ENCODE results near the gene SPPL3.

Gene SPPL3

DNA sequence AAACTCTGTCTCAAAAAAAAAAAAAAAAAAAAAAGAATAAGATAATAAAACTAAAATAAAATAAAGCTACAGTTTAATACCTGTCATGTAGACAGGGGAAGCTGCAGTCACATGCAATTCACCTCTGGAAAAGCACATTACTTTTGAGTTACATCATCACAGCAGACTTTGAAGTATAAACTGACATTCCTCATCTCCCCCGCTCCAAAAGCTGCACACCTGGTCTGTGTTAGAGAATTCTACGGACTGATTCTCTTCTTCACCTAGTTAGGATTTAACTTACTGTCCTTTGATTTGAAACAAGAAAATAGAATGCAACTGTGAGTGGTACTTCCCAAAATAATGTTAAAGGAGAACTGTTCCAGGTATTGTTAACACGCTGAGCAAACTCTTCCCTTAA lies 25.1 kb downstream of the SPPL3 start:
- DNase-seq (ENCODE audit: low read depth, low spot score) = no peak

DNA sequence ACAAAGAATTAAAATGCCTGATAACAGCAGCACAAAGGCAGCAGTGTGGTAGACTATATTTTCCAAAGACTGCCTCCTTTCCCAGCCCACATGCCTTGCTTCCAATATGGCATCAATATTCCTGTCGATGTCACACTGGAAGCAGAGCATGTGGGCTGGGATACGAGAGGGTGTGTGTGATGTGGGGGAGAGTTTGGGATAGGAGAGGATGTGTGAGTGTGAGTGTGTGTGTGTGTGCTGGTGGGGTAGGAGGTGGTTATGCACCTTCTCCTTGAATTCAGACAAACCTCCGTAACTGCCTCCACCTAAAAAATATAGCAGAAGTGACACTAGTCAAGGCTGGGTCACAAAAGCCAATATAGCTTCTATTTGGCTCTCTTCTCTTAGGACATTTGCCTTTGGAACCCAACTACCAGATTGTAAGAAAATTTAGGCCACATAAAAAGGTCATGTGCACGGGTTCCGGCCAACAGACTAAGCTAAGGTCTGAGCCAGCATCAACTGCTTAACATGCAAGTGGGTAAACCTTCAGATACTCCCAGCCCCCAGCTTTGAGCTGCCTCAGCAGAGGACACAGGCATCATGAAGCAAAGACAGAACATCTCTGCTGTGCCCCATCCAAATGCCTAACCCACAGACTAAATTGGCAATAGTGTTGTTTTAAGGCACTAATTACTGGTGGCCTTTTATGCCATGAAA lies 29.5 kb downstream of the SPPL3 start:
- no peak for DNase-seq (ENCODE audit: low read depth, low spot score)

DNA sequence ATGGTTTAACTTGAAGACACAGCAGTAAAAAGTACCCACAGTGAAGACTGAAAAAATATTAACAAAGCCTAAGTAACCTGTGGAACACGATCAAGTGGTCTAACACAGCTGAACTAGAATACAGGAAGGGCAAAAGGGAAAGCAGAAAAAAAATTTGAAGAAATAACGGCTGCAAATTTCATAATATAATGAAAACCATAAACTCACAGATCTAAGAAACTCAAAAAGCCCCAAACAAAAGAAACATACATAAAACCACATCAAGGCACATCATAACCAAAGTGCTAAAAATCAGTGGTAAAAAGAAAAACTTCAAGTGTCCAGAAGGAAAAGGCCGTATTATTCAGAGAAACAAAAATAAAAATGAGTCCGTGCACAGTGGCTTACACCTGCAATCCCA lies 30.9 kb downstream of the SPPL3 start:
- peak; percentile 7 for DNase-seq (ENCODE audit: low read depth, low spot score)

DNA sequence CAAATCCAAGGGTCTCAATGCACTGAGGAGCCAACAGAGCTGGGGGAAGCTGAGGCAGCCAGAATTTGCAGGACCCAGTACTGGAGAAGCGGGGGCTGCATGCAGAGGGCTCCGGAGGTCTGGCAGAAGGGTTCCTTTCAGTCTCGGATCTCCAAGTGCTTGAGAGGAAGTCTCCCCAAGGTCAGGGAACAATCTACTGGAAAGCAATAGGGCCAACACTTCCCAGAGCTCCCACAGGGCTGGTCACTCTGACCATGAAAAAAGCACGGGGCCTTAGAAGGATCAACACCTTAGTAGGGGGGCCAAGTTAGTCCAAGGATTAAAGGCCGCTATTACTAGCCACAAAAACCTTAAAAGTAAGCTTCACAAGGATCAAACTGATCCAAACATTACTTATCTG lies 31.7 kb downstream of the SPPL3 start:
- no peak for DNase-seq (ENCODE audit: low read depth, low spot score)

DNA sequence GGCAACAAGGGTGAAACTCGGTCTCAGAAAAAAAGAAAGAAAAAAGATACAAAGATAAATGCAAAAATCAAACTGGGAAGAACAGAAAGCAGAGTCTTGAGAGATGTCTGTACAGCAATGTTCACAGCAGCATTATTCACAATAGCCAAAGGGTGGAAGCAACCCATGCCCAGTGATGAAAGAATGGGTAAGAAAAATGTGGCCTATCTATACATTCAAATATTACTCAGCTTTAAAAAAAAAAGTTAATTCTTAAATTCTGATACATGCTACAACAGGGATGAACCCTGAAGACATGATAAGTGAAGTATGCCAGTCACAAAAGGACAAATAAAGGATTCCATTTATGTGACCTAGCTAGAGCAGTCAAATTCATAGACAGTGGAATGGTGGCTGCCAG lies 33.7 kb downstream of the SPPL3 start:
- no peak for DNase-seq (ENCODE audit: low read depth, low spot score)

DNA sequence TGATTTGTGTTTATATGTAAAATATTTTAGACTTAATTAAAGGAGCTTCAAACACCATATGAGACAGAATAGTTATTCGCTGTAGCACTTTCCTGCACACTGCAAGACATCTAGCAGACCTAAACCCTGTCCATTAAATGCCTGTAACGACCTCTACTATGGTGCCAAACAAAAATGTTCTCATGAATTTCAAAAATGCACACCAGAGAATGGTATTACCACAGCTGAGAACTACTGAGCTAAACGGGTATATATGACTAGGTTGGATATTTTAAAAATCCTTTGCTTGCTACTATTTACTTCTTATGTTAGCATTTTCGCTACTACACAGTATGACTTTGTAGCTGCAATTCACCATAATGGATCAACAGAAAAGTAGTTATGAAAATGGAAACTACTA lies 34.8 kb downstream of the SPPL3 start:
- no peak for DNase-seq (ENCODE audit: low read depth, low spot score)

DNA sequence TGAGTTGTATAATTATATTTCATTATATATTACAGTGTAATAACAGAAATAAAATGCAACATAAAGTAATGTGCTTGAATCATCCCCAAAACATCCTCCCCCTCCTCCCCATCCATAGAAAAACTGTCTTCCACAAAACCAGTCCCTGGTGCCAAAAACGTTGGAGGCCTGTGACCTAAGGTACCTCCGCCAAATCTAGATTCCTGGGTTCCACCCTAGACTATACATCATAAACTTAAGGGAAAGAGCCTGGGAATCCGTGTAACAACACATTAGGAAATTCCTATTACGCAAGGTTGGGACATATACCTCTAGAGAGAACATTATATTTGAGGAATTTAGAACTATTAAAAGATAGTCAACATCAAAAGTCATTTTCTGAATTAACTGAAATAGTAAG lies 38.0 kb downstream of the SPPL3 start:
- DNase-seq (ENCODE audit: low read depth, low spot score) = no peak

DNA sequence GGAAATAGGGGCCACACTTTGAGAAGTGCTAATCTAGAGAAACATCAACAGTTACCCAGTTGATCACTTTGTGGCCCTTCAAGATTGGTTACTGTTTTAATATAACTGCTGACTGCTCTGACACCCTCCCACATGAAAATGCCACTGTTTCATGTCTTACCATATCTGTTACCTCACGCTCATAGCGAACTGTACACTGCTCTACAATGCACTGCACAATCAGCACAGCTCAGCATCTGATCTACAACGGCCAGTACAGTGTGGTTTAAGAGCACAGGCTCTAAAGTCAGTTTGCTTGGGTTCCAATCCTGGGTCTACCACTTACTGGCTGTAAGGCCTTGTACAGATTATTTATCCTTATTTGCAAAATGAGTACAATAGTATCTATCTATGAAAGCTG lies 39.1 kb downstream of the SPPL3 start:
- no peak for DNase-seq (ENCODE audit: low read depth, low spot score)

DNA sequence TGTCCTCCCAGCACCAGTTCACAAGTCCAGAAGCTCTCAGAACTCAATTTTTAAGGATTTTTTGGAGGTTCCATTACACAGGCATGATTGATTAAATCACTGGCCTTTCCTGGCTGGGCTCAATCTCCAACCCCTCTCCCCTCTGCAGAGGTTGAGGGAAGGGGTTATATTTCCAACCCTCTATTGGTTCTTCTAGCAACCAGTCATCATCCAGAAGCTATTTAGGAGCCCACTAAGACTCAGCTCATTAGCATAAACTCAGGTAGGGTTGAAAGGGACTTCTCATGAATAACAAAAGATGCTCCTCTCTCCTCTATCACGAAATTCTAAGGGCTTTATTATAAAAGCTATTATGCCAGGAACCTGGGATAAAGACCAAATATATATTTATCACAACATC lies 41.5 kb downstream of the SPPL3 start:
- DNase-seq (ENCODE audit: low read depth, low spot score) = no peak

DNA sequence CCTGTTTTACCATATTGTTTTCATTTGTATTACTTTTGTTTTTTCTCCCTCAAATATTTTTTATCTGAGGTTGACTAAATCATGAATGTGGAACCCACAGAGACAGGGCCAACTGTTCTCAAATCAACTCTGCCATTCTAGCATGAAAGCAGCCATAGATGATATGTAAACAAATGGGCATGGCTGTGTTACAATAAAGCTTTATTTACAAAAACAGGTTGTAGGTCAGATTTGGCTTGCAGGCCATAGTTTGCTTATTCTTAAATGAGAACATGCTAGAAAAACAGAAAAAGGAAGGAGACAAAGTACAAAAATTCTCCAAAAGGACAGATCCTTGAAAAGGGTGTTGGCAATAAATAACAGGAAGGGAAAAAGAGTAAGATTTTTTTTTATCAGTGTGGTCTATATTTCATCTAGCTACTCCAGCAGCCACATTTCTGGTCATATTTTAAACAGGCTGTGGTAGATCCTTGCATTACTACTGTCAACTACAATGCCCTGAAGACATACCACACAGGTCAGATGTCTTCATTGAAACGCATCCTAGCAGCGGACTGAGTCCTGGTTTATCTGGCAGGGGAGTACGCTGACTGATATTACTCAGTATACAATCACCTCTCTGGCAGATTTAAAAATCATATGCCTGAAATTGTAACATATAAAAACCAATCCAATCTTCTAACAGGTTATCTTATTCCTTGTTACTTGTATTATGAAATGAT lies 42.9 kb downstream of the SPPL3 start:
- DNase-seq (ENCODE audit: low read depth, low spot score) = no peak

DNA sequence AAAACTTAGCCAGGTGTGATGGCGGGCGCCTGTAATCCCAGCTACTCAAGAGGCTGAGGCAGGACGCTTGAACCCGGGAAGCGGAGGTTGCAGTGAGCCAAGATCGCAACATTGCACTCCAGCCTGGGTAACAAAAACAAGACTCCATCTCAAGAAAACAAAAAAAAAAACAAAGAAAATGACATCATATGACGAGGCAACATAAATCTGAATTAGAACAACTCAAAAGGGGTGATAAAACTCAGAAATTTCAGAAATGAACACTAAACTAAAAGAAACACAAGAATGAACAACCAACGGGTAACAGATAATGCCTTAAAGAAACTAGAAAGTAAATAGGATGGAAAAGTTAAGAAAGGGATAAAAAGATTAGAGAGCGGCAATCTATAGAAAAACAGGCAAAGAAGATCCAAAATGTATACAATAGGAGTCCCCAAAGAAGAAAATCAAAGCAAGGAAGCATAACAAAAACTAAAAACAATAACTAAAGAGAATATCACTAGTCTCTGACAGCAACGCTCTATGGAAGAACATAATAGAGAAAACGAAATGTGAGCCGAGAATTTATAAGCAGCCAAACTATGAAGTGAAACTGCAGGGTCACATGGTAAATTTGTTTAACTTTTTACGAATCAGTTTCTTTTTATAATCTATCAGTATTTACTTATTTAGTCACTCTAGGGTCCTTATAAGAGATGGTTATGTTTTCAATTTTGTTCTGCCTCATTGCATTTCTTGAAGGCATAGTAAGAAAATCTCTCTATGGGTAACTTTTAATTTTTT lies 45.7 kb downstream of the SPPL3 start:
- DNase-seq (ENCODE audit: low read depth, low spot score) = no peak

DNA sequence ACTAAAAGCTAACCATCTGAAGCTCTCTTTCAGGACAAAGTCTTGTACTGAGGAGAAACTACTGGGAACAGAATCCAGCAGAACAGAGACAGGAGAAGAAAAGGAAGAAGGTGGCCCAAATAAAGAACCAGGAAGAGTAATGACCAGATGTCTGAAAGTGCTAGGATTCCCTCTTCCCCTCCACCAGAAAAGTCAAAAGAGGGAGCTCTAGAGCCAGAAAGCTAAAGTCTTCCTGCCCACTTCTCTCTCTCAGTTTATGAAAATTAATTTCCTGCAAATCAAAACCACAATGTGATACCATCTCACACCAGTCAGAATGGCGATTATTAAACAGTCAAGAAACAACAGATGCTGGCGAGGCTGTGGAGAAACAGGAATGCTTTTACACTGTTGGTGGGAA lies 47.2 kb downstream of the SPPL3 start:
- no peak for DNase-seq (ENCODE audit: low read depth, low spot score)

DNA sequence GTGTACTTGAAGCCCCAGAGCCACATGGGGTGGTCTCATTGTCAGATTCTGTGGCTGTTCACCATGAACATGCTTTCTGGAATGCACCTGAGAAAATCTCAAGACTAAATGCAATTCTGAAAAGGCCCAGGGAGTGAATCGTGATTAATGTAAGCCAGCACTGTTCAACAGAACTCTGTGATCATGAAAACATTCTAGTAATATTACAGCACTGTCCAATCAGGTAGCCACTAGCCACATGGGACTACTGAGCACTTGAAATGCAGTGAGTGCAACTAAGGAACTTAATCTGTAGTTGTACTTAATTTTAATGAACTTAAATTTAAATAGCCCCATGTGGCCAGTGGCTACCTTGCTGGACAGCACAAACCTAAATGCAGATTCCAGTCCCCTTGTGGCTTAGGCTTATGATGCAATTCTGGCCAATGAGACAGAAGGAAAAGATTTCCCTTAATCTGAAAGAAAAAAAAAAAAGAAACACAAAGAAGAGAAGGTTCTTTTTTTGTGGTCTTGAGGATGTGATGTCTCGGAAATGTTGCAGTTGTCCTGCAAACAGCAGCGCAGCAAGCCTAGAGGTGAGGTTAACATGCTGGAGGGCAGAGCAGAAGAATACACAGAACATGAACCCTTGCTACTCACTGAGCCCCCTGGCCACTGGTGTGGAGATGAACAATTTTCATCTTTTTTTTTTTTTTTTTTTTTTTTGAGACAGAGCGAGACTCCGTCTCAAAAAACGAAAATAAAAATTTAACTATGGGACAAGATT lies 48.2 kb downstream of the SPPL3 start:
- DNase-seq (ENCODE audit: low read depth, low spot score) = no peak

DNA sequence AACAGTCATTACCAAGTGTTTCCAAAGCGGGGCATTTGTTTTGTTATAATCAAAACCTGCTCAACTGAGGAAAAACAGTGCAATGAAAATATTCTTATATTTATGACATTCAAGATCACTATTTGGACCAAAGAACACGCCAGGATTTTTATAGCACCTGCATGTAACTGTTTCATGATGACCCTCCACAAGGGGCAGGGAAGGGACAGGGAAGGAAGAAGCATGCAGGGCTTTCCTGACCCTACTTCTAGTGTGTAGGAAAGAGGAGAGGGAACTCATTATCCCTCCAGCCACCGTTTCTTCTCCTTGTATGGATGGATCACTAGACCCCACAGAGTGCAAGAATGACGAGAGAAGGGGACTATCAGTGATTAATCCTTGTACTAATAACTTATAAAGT lies 49.4 kb downstream of the SPPL3 start:
- no peak for DNase-seq (ENCODE audit: low read depth, low spot score)

DNA sequence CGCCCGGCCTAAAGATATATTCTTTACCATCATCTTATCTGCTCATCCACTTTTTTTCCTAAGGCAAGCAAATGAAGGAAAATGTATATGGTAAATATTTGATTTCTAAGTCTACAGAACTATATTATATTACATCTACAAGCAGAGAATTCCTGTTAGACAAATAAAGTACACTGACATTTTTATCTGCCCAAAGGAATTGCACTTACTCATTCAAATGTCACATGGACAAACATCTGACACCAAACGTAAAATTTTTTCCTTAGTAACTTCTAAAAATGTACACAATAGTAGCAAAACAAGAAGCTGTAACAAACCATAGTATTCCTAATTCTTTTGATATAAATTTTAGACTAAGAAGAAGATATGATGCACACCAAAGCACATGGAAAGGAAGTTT lies 51.0 kb downstream of the SPPL3 start:
- no peak for DNase-seq (ENCODE audit: low read depth, low spot score)

DNA sequence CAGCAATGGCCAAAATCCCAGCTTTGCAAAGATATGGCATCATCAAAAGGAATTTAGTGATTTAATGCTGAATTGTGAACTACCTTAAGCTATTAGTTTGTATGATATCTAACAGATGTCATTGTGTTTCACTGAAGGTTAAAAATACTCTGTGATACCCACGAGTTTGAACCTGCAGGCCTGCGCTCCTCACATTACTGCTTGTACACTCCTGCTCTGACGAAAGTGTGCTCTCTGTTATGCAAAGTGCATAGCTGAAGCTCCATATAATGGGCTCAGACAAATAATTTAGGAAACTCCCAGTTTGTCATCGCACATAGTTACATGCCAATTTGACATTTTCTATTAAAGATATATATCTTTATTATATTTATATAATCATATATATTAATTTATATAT lies 52.2 kb downstream of the SPPL3 start:
- no peak for DNase-seq (ENCODE audit: low read depth, low spot score)

DNA sequence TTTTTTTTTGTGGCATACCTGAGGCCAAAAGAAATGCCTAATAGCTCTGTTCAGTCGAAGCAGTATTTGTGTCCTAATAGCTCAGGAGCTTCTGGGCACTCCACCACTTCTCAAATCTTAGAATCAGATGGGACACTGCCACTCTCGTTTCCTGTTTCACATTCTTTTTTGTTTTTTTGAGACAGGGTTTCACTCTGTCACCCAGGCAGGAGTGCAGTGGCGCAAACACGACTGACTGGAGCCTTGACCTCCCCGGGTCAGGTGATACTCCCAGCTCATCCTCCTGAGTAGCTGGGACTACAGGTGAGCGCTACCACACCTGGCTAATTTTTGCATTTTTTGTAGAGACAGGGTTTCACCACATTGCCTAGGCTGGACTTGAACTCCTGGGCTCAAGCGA lies 52.7 kb downstream of the SPPL3 start:
- DNase-seq (ENCODE audit: low read depth, low spot score) = no peak

DNA sequence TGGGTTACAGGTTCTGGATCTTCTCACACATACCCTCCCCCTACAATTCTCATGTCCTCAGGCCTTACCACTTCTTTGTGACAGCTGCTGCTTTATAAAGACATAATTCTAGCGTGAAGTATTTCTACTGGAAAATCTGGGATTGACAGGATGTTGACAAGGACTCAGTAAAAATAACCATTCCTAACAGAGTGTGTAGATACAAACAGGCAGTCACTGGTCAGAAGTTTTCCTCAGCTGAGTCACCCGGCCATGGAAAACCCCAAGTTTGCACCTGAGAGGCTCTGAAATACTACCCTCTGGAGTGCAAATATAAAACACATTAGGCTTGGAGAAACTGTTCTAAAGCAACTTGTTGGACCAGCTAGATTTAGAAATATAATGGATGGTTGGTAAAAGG lies 54.4 kb downstream of the SPPL3 start:
- DNase-seq (ENCODE audit: low read depth, low spot score) = no peak

DNA sequence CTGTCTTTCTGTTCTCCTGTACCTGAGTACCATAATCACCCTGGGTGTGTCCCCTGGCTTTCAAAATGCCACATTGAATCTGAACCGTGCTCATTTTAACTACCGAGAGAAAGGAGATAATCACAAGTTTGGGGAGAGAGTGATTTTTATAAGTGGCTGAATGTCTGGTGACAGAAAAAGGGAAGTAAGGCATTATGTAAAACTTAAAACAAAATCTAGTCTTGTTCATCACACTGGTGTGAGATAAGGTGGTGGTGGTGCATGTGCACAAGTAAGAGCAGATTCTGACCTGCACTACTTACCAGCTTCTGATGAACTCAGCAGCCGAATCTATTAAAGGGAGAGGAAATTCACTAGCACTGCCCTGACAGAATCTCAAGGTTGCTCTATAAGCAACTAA lies 56.3 kb downstream of the SPPL3 start:
- DNase-seq (ENCODE audit: low read depth, low spot score) = no peak

DNA sequence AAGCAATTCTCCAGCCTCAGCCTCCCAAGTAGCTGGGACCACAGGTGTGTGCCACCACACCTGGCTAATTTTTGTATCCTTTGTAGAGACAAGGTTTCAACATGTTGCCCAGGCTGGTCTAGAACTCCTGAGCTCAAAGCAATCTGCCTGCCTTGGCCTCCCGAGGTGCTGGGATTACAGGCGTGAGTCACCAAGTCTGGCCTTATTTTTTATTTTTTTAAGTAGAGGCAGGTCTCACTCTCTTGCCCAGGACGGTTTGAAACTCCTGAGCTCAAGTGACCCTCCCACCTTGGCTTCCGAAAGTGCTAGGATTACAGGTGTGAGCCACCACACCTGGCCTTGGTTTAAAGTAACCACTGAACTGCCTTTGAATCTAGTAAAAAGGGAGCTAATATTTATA lies 56.8 kb downstream of the SPPL3 start:
- no peak for DNase-seq (ENCODE audit: low read depth, low spot score)

DNA sequence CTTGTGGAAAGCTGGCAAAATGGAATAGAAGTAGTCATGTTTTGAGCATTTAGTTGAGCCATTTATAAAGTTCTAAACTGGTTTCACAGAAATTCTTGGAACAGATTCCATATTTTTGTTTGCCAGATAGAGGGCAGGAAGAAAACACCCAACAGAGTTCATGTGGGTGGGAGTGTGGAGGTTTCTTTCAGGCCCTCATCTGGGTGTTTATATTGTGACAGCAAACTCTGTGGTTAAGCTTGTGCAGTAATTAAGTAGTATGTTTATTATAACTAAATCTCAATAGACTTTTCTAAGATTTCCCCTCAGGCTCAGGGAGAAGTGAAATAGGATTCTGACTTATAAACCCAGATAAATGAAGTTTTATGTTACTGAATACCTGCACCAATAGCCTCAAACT lies 57.4 kb downstream of the SPPL3 start:
- DNase-seq (ENCODE audit: low read depth, low spot score) = no peak

DNA sequence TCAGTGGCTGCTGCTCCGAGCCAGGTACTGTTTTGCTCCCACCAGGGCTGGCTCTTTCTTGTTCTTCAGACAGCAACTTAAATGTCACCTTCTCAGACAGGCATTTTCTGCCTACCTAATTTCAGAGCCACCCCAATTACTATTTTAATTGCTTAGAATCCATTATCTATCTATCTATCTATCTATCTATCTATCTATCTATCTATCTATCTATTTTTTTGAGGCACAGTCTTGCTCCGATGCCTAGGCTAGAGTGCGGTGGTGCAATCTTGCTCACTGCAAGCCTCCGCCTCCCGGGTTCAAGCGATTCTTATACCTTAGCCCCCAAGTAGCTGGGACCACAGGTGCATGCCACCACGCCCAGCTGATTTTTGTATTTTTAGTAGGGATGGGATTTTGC lies 58.5 kb downstream of the SPPL3 start:
- DNase-seq (ENCODE audit: low read depth, low spot score) = no peak

All from brain pericyte (primary cell).